Neutrophil (primary cell): ENCODE measurements around the gene NEGR1.

Experiments
- H3K27ac ChIP-seq: fragments of 200-600 bp; sonication (generic); 2 replicates; pipeline ENCODE4 v1.5.1; 2016; ENCODE audit warnings: mild to moderate bottlenecking, moderate library complexity
- H3K27me3 ChIP-seq: fragments of 200-600 bp; sonication (generic); 2 replicates; pipeline ENCODE4 v1.6.0; 2016; ENCODE audit warnings: mild to moderate bottlenecking
- H3K36me3 ChIP-seq: fragments of 200-600 bp; sonication (generic); 2 replicates; pipeline ENCODE4 v1.5.1; 2017
- H3K4me1 ChIP-seq, 2 experiments: fragments of 200-600 bp in 1 of 2; sonication (generic) in 1 of 2; 1 replicate in 1 of 2; 2 replicates in 1 of 2; pipeline versions ENCODE4 v1.5.1 to v1.6.1; 2013 to 2016; ENCODE audit warnings: low read depth in 1 of 2, low read length in 1 of 2, mild to moderate bottlenecking in 1 of 2, moderate library complexity in 1 of 2; ENCODE audit not compliant: control insufficient read depth in 1 of 2, insufficient read depth in 1 of 2
- H3K4me3 ChIP-seq, 2 experiments: fragments of 200-600 bp in 1 of 2; sonication (generic) in 1 of 2; 1 replicate in 1 of 2; 2 replicates in 1 of 2; pipeline ENCODE4 v1.5.1; 2013 to 2016; ENCODE audit warnings: low read depth in 1 of 2, low read length in 1 of 2, mild to moderate bottlenecking in 1 of 2, moderate library complexity in 1 of 2
- H3K9me3 ChIP-seq: fragments of 200-600 bp; sonication (generic); 2 replicates; pipeline ENCODE4 v1.5.1; 2016
- TF ChIP-seq, protein P1 (sequence below): fragments of 200-600 bp; sonication (generic); IDR thresholded peaks from 2 replicates; pipeline ENCODE4 v1.5.1; 2016; ENCODE audit warnings: antibody characterized with exemption

NEGR1 gene

GRCh38 chr1:71650119-71650518 is 632.2 kb downstream of the NEGR1 start:
- H3K9me3 ChIP-seq = no peaks in the 10 kb centered on the region

GRCh38 chr1:71649608-71650007 is 632.7 kb downstream of the NEGR1 start:
- H3K27ac ChIP-seq = no peak overlapping the region
- no peaks in the 10 kb centered on the region for H3K4me1 ChIP-seq
- H3K27me3 ChIP-seq = no peaks in the 10 kb centered on the region

More at GRCh38 chr1:71650119-71650518, 632.2 kb downstream of the NEGR1 start:
- no peak overlapping the region for H3K27ac ChIP-seq
- no peaks in the 10 kb centered on the region for H3K27me3 ChIP-seq
- TF ChIP-seq, protein P1, sequence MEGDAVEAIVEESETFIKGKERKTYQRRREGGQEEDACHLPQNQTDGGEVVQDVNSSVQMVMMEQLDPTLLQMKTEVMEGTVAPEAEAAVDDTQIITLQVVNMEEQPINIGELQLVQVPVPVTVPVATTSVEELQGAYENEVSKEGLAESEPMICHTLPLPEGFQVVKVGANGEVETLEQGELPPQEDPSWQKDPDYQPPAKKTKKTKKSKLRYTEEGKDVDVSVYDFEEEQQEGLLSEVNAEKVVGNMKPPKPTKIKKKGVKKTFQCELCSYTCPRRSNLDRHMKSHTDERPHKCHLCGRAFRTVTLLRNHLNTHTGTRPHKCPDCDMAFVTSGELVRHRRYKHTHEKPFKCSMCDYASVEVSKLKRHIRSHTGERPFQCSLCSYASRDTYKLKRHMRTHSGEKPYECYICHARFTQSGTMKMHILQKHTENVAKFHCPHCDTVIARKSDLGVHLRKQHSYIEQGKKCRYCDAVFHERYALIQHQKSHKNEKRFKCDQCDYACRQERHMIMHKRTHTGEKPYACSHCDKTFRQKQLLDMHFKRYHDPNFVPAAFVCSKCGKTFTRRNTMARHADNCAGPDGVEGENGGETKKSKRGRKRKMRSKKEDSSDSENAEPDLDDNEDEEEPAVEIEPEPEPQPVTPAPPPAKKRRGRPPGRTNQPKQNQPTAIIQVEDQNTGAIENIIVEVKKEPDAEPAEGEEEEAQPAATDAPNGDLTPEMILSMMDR = no peak
- no peaks in the 10 kb centered on the region for H3K36me3 ChIP-seq
- no peaks in the 10 kb centered on the region for H3K4me1 ChIP-seq
- H3K4me3 ChIP-seq = no peak overlapping the region

GRCh38 chr1:71647513-71648300 is 634.6 kb downstream of the NEGR1 start:
- Histone ChIP-seq H3K4me3 (no peak overlapping the region), H3K36me3 (no peaks in the 10 kb centered on the region), H3K27ac (no peak overlapping the region), H3K27me3 (no peaks in the 10 kb centered on the region), H3K9me3 (no peaks in the 10 kb centered on the region), H3K4me1 (no peaks in the 10 kb centered on the region)
- TF ChIP-seq, protein P1 = no peak

More at GRCh38 chr1:71649608-71650007, 632.7 kb downstream of the NEGR1 start:
- TF ChIP-seq, protein P1 = no peak
- H3K9me3 ChIP-seq = no peaks in the 10 kb centered on the region
- no peaks in the 10 kb centered on the region for H3K36me3 ChIP-seq
- H3K4me3 ChIP-seq = no peak overlapping the region

DNA sequence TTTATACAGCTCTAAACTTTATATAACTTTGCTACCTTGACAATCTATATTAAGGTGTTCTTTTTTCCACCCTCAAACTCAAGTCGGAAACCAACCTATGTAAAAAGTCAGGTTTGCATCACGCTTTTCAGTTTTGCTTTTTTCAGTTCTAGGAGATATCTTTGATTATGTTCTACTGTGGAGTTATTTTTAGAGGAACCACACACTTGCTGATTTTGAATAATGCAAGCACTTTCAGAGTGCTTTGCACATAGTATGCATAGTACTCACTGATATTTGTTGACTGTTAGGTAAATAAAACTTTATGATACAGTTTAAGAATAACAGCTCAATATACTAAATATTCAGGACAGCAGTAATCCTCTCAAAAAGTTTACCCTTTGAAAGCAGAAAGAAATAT is 637.3 kb downstream of the NEGR1 start:
- Histone ChIP-seq H3K4me1 (no peaks in the 10 kb centered on the region), H3K9me3 (no peaks in the 10 kb centered on the region), H3K4me3 (no peak overlapping the region), H3K36me3 (no peaks in the 10 kb centered on the region), H3K27me3 (no peaks in the 10 kb centered on the region), H3K27ac (no peak overlapping the region)
- TF ChIP-seq, protein P1 = no peak

DNA sequence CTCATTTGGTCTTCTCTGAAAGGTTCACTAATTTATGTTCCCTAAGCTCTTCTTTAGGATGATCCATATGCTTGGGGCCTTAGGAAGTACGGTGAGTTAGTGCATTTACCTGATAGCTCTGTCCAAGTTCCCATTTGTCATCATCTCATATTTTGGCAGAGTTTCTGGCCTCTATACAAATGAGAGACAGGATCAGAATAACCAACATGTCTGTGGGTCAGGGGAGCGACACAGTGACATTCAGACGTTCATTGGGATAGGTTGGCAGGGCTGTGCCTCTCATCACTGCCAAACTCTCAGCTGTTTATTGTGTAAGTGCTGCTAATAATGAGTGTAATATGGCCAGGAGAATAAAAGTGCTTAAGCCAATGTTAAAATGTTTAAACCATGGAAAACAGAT is 640.4 kb downstream of the NEGR1 start:
- Histone ChIP-seq H3K36me3 (no peaks in the 10 kb centered on the region), H3K9me3 (no peaks in the 10 kb centered on the region), H3K4me1 (no peaks in the 10 kb centered on the region), H3K27me3 (no peaks in the 10 kb centered on the region), H3K4me3 (no peak overlapping the region), H3K27ac (no peak overlapping the region)
- TF ChIP-seq, protein P1 = no peak
